Measurements from ENCODE around the gene VPS16. TPM values are rescaled to one million over a fixed set of nuclear protein-coding genes. Genes with fewer than 3 reads are reported as not detected.
"Not testable (repeated sequence)": the region's sequence is repeated elsewhere in the genome, so short reads cannot be mapped to it uniquely, and the experiment has no call there.

The VPS16 gene
- total RNA-seq, 1 donor from 2014 or later = 32.7 TPM

DNA sequence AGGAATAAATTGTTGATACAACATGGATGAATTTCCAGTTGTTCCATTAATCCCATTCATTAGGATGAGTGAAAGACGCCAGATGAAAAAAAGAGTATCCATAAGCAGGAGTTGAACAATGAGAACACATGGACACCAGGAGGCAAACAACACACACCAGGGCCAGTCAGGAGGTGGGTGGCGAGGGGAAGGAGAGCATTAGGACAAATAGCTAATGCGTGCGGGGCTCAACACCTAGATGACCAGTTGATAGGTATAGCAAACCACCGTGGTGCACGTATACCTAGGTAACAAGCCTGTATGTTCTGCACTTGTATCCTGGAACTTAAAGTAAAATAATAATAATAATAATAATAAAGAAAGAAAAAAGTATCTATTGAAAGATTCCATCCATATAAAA is 11.2 kb upstream of the VPS16 start:
- Mint-ChIP-seq H3K4me1 (ENCODE audit: low read depth) (peaks cover 10% of the 10 kb centered on the region), H3K36me3 (ENCODE audit: low read depth) (no peaks in the 10 kb centered on the region), H3K4me3 (ENCODE audit: unreplicated experiment) (no peak overlapping the region), H3K27ac (ENCODE audit: unreplicated experiment) (no peak overlapping the region), H3K9me3 (ENCODE audit: low read depth) (peaks cover 5% of the 10 kb centered on the region), H3K27me3 (ENCODE audit: low read depth) (peaks cover 8% of the 10 kb centered on the region)
- TF ChIP-seq, protein P1, sequence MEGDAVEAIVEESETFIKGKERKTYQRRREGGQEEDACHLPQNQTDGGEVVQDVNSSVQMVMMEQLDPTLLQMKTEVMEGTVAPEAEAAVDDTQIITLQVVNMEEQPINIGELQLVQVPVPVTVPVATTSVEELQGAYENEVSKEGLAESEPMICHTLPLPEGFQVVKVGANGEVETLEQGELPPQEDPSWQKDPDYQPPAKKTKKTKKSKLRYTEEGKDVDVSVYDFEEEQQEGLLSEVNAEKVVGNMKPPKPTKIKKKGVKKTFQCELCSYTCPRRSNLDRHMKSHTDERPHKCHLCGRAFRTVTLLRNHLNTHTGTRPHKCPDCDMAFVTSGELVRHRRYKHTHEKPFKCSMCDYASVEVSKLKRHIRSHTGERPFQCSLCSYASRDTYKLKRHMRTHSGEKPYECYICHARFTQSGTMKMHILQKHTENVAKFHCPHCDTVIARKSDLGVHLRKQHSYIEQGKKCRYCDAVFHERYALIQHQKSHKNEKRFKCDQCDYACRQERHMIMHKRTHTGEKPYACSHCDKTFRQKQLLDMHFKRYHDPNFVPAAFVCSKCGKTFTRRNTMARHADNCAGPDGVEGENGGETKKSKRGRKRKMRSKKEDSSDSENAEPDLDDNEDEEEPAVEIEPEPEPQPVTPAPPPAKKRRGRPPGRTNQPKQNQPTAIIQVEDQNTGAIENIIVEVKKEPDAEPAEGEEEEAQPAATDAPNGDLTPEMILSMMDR (IDR thresholded peaks at IDR 0.05) = no peak
- DNase-seq (ENCODE audit: low spot score) = no peak

DNA sequence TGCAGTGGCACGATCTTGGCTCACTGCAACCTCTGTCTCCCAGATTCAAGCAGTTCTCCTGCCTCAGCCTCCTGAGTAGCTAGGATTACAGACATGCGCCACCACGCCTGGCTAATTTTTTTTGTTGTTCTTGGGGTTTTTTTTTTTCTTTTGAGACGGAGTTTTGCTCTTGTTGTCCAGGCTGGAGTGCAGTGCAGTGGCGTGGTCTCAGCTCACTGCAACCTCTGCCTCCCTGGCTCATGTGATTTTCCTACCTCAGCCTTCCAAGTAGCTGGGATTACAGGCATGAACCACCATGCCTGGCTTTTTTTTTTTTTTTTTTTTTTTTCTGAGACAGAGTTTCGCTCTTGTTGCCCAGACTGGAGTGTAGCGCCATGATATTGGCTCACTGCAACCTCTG is 9.3 kb upstream of the VPS16 start:
- H3K27ac Mint-ChIP-seq (ENCODE audit: unreplicated experiment); H3K36me3 Mint-ChIP-seq (ENCODE audit: low read depth); H3K9me3 Mint-ChIP-seq (ENCODE audit: low read depth); H3K27me3 Mint-ChIP-seq (ENCODE audit: low read depth); H3K4me3 Mint-ChIP-seq (ENCODE audit: unreplicated experiment); H3K4me1 Mint-ChIP-seq (ENCODE audit: low read depth); DNase-seq (ENCODE audit: low spot score): not testable (repeated sequence)

GRCh38 chr20:2833761-2834160 is 6.8 kb upstream of the VPS16 start:
- Mint-ChIP-seq H3K9me3 (ENCODE audit: low read depth) (peaks cover 3% of the 10 kb centered on the region), H3K4me1 (ENCODE audit: low read depth) (peaks cover 8% of the 10 kb centered on the region), H3K27ac (ENCODE audit: unreplicated experiment) (no peak overlapping the region), H3K27me3 (ENCODE audit: low read depth) (peaks cover 2% of the 10 kb centered on the region), H3K36me3 (ENCODE audit: low read depth) (peaks cover 11% of the 10 kb centered on the region), H3K4me3 (ENCODE audit: unreplicated experiment) (no peak overlapping the region)
- TF ChIP-seq, protein P1 (IDR thresholded peaks at IDR 0.05) = no peak
- DNase-seq (ENCODE audit: low spot score) = no peak

- Mint-ChIP-seq H3K36me3 (ENCODE audit: low read depth) (peaks cover 11% of the 10 kb centered on the region), H3K9me3 (ENCODE audit: low read depth) (peaks cover 3% of the 10 kb centered on the region), H3K27ac (ENCODE audit: unreplicated experiment) (no peak overlapping the region), H3K4me1 (ENCODE audit: low read depth) (peaks cover 13% of the 10 kb centered on the region), H3K4me3 (ENCODE audit: unreplicated experiment) (no peak overlapping the region), H3K27me3 (ENCODE audit: low read depth) (no peaks in the 10 kb centered on the region)
- TF ChIP-seq, protein P1 (IDR thresholded peaks at IDR 0.05) = no peak
- no peak for DNase-seq (ENCODE audit: low spot score)
These were observed 6.0 kb upstream of the VPS16 start for GRCh38 chr20:2834401-2835110.

DNA sequence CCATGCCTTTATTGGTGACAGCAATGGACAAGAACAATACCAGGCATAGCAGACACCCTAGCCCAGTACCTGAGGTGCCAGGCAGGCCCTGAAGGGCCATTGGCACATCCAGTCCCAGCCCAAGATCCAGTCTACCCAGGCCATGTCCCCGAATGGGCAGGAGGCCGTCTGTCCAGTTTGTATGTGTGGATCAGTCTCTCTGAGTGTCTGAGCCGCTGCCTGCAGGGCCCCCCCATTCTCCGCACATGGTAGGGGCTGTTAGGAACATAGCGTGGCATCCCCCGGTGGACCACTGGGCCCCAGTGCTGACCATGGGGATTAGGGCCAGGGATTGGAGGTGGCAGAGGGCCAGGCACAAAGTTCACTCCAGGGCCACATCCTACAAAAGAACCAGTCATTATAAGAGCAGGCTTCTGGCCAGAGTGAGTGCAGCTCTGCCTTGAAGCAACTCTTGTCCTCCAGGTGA is 5.2 kb upstream of the VPS16 start:
- no peak overlapping the region for H3K27ac Mint-ChIP-seq (ENCODE audit: unreplicated experiment)
- no peaks in the 10 kb centered on the region for H3K27me3 Mint-ChIP-seq (ENCODE audit: low read depth)
- DNase-seq (ENCODE audit: low spot score) = no peak

More for the DNA sequence above, 5.2 kb upstream of the VPS16 start:
- Mint-ChIP-seq H3K4me1 (ENCODE audit: low read depth) (peaks cover 15% of the 10 kb centered on the region), H3K36me3 (ENCODE audit: low read depth) (peaks cover 11% of the 10 kb centered on the region), H3K4me3 (ENCODE audit: unreplicated experiment) (no peak overlapping the region), H3K9me3 (ENCODE audit: low read depth) (peaks cover 3% of the 10 kb centered on the region)
- TF ChIP-seq, protein P1 (IDR thresholded peaks at IDR 0.05) = no peak
